Stimulated activated CD4-positive, alpha-beta T cell treated with anti-CD3 and anti-CD28 coated beads, Interleukin-1b, Interleukin-23, amount 100 ng/mL, for 4 hours (primary cell): Measurements from ENCODE around the gene TMEM266.
"Not testable (repeated sequence)": the region's sequence is repeated elsewhere in the genome, so short reads cannot be mapped to it uniquely, and the experiment has no call there.

Experiments
- DNase-seq, 2 donors: peaks; one replicate each; pipeline ENCODE4 v3.0.0-alpha.2; 2020; ENCODE audit warnings: low read depth in 2 of 2

TMEM266 gene, protein sequence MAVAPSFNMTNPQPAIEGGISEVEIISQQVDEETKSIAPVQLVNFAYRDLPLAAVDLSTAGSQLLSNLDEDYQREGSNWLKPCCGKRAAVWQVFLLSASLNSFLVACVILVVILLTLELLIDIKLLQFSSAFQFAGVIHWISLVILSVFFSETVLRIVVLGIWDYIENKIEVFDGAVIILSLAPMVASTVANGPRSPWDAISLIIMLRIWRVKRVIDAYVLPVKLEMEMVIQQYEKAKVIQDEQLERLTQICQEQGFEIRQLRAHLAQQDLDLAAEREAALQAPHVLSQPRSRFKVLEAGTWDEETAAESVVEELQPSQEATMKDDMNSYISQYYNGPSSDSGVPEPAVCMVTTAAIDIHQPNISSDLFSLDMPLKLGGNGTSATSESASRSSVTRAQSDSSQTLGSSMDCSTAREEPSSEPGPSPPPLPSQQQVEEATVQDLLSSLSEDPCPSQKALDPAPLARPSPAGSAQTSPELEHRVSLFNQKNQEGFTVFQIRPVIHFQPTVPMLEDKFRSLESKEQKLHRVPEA

DNA sequence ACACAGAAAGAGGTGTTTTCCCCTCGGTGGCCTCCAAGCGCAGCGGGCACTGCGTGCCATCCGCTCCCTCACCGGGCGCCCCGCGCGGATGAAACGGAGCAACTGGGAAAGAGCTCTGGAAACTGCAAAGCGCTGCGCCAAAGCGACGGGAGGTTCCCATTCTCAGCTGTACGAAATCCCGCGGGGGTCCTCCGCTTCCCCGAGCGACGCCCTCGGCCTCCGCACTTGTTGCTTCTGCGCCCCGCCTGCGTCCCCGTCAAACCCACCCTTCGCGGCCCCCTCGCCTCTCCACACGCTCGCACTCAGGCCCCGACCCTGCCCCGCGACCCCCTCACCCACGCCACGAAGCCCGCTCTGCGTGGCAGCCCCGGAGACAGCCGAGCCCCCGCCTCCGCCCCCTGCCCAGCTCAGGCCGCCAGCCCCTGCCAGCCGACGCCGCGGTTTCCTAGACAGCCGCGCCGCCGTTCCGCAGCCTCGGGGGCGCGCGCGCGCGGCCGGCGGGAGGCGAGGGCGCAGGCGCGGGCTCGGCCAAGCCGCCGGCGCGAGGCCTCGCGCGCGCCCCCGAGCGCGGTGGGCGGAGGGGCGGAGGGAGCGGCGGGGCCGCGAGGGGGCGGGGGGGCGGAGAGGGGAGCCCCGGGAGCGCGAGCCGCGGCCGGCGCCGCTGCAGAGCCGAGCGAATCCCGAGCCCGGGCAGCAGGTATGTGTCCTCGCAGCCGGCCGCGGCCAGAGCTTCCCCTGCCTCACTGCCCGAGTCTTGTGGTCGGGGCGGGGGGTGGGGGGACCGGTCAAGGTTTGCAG is at the start of gene TMEM266:
Gene TMEM266 (plus strand): TSS at position 666 of the 798 bp plus-strand sequence. CDS start 74,279 bp downstream, outside the sequence.
- no peak for DNase-seq

DNA sequence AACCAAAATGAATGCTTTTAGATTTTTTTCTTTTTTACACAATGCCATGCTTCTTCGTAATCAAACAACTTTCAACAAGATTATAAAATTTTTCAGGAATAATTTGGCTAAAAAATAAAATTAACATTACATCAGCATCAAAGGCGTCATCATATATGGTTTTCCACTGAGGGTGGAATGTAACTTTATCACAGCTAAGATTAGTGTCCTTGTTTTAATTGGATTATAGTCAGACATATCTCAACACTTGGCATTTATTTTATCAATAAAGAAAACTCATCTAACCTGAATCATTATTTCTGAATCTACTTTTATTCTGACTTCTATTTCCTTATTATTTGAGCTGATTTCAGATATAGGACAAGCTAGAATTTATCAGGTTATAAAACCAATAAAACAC is 49.2 kb upstream of the TMEM266 start:
- DNase-seq = no peak

DNA sequence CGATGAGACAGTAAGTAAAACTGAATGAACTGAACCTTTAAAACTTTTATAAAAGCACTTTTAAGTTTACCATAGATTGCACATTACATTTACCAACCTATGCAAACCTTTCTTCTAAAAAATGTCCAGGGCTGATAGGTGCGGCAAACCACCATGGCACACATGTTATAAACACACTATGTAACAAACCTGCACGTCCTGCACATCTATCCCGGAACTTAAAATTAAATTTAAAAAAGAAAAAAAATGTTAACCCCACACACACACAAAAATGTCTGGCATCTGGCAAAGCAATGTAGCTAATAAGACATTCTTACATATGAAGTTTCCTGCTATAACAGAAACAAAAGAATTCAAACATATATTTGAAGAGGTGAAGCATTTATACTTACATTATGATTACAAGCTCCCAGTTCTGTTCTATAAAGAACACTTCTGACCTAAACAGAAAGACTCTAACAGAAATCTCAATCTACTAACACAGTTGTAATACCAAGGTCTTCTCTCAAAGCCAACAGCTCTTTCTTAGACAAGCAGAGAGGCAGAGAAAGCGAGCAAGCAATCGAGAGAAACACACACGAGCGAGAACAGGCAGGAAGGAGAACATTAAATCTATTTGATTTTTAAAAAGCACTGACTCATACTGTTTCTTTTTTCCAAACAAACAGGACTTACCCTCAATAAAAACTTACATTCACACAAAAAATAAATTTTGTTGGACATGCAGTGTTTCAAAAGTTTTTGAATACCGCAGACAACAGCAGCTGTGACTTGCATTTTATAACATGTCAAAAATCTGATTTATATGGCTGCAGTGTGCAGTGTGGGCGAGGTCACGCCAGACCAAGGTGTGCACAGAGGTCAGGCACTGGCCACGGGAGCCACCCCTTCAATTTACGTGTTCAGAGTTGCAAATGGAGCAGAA is 47.9 kb upstream of the TMEM266 start, which contains the start of gene NRG4:
Gene NRG4 (minus strand): TSS at position 798 of the 925 bp plus-strand sequence. CDS start 1,194 bp downstream, outside the sequence.
- DNase-seq = no peak

DNA sequence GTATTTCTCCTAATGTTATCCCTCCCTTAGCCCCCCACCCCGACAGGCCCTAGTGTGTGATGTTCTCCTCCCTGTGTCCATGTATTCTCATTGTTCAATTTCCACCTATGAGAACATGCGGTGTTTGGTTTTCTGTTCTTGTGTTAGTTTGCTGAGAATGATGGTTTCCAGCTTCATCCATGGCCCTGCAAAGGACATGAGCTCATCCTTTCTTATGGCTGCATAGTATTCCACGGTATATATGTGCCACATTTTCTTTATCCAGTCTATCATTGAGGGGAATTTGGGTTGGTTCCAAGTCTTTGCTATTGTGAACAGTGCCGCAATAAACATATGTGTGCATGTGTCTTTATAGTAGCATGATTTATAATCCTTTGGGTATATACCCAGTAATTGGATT is 46.3 kb upstream of the TMEM266 start:
- DNase-seq = not testable (repeated sequence)

DNA sequence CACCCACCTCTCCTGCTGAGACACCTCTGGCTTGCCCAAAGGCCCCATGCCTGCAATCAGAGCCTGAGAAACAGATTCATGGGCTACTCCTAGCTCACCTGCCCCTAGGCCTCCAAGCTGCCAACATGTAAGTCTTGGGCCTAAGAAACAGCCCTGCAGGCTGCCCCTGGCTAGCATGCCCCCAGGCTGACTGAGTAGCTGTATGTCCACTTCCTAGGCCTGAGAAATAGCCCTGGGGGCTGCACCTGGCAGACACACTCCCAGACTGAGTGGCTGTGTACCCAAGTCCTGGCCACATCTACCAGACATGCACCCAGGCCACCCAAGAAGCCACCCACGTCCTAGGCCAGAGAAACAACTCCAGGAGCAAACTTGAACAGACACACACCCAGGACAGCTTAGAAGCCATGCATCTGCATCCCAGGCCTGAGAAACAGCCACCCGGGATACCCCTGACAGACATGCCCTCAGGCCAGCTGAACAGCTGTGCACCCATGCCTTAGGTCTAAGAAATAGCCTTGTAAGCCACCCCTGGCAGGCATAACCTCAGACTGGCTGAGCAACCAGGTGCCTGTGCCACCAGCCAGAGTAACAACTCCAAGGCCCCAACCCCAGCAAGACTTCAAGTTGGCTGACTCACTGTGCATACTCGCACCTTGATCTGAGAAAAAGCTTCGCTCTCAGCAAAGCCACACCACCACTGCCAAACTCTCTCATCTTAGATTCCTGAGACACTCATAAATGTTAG is 35.6 kb upstream of the TMEM266 start:
- DNase-seq = no peak

DNA sequence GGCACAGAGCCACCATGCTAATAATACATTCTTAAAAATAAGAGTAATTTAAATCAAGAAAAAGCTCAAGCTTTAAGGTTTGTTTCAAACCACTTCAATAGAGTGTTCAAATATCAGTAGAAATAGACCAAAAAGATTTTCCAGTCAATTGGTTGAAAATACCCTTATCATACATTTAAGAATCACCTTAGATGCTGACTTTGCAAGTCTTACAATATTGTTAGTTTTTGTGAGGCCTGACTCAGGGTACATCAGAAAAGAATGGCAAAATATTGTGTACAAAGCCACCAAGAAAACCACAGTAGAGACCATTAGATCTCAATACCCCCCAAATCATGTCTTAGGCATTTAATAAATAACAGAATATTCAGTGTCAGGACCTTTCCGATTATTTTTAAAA is 27.7 kb upstream of the TMEM266 start:
- DNase-seq = no peak

DNA sequence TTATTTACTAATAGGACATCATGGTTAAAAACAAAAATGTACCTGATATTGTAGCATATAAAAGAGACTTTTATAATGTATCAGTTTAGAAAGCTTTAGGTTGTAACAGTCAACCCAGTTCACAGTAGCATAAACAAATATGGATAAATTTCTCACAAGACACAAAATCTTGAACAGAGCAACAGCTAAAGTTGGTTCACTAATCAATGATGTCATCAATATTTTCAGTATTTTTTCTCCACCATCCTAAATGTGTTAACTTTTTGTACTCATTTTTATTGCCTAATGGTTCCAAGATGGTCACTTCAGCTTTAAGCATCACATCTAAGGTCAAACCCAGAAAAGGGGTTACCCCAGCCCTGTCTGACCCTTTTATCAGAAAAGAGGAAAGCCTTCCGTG is 26.3 kb upstream of the TMEM266 start:
- DNase-seq = no peak

DNA sequence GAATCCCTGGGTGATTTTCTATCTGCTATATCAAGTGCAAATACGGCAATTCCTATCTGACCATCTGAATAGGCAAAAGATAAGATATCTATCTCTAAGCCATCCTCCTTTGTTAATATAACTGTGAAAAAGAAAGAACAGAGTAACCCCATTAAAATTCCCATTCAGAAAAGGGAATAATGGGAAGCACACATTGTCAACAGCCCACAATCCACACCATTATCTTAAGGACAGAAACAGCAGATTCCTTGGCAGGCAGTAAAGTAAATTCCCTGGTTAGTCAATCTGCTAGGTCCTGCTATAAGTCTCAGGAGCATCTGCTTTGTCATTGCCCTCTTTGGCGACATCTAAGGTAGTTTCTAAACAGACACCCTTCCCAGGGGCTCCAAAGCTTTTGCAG is 25.7 kb upstream of the TMEM266 start:
- DNase-seq = no peak

DNA sequence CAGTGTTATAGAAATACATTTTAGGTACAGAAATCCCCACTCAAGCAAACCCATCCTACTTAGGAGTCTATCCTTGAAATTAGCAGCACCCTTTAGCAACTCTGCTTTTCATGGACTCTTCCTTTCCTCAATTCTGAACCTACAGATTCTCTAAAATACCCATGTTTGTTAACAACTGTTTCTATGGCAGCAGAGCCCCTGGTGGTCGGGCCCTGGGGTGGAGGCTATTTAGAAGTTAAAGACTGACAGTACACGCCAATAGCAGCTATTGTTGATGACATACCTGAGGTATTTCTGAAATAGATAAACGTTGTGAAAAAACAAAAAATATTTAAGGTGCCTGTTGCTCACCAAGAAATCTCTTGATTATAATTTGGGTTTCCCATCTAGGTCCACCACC is 24.2 kb upstream of the TMEM266 start:
- no peak for DNase-seq

DNA sequence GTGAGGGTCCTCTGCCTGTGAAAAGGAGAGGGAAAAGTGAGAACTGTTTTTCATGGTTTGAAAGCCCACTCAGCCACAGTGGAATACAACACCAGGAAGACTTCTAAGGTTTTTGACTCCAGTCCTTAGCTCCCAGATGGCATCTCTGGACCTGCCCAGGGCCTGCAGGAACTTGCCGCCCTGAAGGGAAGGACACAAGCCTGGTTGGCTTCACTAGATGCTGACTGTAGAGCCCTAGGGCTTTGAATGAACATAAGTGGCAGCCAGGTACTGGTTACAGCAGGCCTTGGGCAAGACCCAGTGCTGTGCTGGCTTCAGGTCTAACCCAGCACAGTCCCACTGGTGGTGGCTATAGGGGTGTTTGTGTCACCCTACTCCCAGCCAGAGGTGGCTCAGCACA is 21.3 kb upstream of the TMEM266 start:
- no peak for DNase-seq

DNA sequence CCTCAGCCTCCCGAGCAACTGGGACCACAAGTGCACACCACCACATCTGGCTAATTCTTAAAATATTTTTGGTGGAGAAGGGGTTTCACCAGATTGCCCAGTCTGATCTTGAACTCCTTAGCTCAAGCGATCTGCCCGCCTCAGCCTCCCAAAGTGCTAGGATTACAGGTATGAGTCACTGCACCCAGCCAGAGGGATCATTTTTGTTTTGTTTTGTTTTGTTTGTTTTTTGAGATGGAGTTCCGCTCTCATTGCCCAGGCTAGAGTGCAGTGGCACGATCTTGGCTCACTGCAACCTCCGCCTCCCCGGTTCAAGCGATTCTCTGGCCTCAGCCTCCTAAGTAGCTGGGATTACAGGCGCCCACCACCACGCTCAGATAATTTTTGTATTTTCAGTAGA is 5.6 kb upstream of the TMEM266 start:
- not testable (repeated sequence) for DNase-seq

DNA sequence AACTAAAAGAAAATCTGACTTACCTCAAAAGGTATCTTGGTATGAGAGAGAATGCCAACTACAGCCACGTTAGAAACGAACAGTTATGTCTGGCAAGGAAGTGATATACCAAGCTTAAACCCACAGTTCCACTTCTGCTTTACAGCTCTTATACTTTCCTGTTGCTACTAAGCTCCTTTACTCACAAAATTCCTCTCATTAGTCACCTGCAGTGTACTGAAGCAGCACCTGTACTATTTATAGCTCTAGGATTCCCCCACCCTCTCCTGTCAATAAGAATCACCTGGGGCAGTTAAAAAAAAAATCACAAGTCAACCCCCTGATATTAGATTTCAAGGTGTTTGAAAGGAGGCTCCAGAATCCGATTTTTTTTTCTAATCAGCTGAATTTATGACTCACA is 2.9 kb upstream of the TMEM266 start:
- no peak for DNase-seq

DNA sequence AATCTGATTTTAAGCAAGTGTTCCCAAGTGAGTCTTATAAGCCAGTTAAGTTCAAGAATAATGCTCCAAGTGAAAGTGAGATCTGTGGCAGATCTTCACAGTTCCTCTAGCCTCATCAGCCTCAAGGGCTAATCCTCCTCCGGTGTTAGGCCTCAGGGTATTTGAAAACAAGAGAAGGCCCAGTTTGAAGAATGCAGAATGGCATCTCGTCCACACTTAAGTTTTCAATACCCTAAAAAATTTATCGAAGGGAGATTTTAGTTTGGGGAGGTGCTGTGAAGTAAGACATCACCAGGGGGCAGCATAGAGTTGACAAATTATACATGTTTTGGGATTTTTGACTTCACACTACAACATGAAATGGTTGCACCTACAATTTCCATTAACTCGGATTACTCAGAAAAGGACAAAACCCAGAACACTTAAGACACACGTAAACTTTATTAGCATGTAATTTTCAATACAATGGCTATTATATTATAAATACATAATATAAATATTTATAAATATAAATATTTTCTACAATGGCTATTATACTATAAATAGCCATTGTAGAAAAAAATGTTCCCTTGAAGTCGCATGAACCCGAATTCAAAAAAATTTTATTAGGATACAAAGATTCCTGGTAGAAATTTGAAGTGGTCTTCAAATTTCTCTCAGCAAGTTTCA is 2.3 kb upstream of the TMEM266 start:
- DNase-seq = peak in 1 of 2 donors; percentile 32

DNA sequence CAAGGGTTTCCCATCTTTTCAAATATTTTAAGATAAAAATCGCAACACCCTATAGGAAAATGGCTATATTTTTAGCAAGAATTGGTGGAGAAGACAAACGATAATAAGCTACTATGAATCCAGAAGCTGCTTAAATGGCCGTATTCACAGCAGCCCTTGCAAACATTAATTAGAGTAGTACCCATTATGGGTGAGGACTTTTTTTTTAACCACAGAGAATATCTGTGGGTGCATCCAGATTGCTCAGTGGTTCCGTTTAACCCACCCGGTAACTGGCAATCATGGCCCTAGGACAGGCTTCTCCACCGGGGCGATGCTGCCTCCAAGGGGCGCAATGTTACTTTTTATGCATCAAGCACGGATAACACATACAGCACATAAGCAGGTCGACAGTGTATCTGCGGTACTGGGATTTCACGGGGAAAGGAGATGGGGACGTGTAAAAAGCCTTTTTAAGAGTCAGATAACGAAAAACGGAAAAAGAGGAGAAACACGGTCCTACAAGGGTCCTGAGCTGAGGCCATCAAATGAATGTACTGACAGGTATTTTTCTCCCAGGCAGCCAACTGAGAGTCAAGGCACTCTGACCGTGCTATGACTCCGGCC is 968 bp upstream of the TMEM266 start:
- DNase-seq = no peak

DNA sequence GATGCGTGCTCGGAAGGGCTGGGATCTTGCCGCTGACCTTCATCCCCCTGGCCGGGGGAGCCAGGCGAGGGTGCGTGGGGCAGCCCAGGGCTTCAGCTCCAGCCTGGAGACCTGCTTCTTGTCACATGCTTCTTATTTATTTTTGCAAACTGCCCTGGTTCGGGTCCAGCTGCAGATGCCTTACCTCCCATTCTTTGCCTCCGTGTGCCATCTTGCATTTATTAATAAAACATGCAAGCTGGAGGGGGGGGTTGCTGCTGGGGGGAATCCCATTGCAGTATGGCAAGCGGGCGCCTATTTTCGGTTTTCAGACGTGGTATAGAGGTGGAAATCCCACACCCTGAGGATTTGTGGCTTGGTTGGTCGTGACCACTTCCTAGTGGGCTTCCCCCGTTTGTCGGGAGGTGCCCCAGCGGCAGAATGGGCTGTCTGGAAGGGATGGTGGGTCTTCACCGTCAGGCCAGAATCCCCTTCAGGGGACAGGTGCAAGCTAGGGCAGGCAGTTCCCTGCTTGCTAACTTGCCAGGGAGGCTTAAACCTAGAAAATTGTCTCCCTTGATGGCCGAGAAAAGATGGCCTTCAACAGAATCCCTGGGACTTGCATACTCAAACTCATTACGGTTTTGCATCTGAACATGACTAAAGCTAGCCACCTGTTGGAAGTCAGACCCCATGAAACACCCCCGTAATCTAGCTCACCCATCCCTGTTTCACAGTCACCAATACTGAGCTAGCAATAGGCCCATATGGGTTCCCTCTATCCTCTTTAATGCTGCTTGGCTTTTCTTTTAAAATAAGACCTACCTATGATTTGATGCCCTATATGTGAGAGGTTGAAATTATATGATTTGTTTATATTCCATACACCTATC is 569 bp downstream of the TMEM266 start:
- DNase-seq = no peak

DNA sequence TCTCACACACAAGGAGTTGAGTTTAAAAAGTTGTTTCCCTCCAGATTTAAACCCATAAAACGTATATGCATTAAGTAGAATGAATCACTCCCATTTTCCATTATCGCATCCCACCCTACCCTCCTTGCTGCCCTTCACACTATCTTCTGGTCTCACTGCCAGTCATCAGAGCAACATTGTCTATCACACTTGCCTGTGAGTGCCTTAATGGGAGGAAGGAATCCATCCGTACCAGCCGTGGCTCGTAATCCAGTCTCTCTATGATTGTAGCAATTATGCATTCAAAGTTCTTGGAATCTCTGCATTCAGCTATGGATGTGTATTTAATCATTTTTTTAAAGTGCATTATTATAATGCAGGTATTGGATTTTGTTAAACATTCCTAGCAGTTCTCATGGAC is 1.9 kb downstream of the TMEM266 start:
- no peak for DNase-seq

DNA sequence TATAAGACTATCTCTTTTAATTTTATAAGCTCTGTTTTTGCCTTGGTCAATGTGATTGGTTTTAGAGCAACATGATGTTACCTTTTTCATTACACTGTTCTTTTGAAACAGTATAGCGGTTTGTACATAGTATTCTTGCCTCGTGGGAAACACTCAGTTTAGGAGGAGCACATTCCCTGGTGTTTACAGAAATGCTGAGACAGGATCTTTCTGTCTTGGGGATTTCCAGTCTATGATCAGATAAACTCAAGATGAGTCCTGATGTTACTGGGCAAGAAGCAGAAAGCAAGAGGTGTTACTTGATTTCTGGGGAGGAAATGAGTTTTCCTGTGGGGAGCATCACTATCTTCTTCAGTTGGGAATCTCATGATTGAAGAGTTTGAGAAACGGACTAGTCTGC is 2.5 kb downstream of the TMEM266 start:
- no peak for DNase-seq

DNA sequence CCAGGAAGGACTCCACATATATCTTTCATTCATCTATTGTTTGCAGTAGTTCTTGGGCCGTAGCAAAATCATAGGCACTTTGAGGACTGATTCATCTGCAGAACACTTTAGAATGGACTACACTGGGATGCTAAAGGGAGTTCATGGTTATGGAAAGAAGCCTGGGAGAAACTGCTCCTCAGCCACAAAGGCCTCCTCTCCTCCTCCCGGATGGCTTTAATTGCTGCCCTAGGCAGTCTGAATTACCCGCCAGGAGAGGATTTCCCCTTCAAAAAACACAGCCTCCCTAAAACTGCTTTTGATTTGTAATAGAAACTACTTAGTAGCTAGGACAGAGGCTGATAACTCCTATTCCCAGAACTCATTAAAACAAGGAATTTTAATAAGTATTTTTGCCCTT is 4.6 kb downstream of the TMEM266 start:
- DNase-seq = no peak

DNA sequence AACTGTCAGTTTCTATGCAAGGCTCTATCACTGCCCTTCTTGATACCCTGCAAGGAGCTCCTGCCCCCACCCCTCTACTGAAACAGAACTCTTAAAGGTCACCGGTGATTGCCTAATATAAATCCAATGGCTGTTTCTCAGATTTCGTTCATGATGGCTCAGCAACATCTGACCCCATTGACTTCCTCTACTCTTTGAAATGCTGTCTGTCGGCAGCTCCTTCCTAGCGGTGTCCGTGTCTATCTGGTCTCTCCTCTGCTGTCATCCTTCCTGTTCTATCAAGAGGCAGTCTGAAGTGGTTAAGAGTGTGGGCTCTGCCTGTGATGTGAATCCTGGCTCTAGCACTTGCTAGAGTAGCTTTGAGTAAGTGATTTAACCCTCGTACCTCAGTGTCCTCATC is 5.5 kb downstream of the TMEM266 start:
- DNase-seq = no peak
